ENCODE measurements around the gene POLR1A.

The POLR1A gene

DNA sequence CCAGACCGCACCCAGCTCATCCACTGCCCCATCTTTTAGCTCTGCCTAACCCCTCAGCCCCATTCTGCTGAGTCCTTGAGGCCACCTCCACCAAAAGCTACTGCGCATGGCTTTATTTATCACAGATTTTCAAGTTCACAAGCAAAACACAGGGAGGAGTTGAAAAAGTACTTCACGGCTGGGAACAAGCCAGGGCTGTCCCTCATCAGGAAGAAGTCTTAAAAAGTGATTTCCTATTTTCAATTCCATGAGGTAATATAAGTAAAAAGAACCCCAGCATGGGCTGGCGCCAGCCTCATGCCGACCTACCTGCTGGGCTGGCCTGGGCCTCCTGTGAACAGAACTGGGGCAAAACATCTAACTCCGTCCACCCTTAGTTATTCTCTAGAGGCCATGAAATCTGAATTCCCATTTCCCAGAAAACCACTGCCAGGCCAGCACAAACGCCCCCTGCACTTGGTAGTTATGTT lies 69.0 kb downstream of the POLR1A start:
- DNase-seq = no peak

- DNase-seq = peak; percentile 92
These were observed 69.6 kb downstream of the POLR1A start for GRCh38 chr2:86035883-86036668.

DNA sequence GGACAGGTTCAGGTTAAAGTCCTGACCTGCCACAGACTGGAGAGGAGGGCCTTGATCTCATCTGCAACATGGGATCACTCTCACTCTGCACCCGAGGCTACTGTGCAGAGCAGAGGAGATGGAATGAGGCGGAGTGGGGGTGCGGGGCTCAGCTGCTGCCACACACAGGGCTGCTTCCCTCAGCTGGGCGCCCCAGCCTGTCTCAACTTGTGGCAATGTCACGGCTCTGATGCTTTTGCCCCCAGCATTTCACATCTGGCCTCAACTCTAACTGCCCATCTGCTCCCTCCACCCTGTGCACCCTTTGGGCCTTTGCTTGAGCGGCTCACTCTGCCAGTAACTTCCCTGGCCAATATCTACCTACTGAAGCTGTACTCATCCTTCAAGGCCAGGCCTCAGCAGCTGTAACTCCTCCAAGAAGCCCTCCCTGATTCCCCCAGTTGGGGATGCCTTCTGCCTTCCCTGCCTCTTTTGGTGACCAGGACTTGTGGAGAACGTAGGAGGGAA lies 70.3 kb downstream of the POLR1A start:
- DNase-seq = no peak

GRCh38 chr2:86033751-86034692 lies 71.7 kb downstream of the POLR1A start:
- DNase-seq = no peak

GRCh38 chr2:86032861-86033595 lies 72.7 kb downstream of the POLR1A start:
- no peak for DNase-seq

DNA sequence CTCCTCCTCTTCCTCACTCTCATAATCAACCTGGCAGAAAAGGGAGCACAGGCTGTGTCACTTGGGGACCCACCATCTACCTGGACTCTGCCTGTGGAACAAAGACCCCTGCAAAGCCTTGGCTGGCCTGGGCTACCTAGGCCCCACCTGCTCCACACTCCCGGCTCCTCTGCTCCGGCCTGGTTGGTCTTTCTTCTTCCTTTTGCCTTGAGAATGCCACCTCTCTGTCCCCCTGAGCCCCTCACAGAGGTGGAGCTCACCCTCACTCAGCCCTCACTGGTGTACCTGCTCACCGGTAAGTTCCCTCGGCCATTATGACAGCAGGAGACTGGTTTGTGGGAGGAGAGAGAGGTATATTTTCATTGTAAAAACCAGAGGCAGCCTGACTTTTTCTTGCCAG lies 74.1 kb downstream of the POLR1A start:
- DNase-seq = no peak

DNA sequence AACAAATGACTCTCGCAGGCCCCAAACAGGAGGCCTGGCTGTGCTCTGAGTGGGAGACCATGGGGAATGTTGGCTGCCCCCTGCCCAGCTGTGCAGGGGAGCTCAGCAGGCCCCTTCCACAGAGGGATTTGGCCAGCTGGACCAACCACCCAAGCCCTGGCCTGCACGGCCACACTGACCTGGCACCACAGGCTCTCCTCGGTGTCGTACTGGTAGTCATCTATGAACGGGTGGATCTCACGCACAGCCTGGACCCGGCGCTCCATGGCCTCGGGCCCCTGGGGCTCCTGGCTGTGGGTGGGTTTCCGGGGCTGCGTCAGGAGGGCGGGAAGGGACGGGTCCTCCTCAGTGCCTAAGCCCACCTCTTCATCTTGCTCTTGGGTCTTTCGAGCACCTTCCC lies 74.5 kb downstream of the POLR1A start:
- DNase-seq = no peak

- no peak for DNase-seq
These were observed 75.8 kb downstream of the POLR1A start for GRCh38 chr2:86029873-86030272.

DNA sequence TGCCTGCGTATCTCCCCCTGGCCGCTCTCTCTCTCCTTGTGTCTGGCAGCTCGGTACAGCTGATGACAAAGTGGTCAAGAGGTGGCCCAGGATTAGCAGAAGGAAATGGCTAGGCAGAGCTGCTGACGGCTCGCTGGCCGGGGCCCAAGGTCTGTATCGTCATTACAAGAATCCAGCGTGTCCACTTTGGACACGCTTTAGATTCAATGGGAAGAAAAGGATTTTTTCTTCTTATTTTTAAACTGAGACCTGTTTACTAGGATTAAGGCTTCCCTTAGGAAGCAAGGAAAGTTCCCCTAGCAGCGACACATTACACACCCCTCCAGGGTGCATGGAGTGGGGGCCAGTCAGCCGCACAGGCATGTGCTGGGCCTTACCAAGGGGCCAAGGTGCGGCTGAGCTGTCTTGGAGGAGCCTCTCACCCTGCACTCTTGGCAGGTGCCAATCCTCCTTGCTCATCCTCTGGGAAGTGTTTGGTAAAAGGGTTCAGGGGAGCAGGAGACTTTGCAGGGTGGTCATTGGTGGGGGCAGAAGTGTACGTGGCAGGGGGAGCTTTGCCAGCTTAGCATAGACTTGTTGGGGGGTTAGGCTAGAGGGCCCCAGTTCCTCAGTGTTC lies 76.8 kb downstream of the POLR1A start:
- DNase-seq = no peak

DNA sequence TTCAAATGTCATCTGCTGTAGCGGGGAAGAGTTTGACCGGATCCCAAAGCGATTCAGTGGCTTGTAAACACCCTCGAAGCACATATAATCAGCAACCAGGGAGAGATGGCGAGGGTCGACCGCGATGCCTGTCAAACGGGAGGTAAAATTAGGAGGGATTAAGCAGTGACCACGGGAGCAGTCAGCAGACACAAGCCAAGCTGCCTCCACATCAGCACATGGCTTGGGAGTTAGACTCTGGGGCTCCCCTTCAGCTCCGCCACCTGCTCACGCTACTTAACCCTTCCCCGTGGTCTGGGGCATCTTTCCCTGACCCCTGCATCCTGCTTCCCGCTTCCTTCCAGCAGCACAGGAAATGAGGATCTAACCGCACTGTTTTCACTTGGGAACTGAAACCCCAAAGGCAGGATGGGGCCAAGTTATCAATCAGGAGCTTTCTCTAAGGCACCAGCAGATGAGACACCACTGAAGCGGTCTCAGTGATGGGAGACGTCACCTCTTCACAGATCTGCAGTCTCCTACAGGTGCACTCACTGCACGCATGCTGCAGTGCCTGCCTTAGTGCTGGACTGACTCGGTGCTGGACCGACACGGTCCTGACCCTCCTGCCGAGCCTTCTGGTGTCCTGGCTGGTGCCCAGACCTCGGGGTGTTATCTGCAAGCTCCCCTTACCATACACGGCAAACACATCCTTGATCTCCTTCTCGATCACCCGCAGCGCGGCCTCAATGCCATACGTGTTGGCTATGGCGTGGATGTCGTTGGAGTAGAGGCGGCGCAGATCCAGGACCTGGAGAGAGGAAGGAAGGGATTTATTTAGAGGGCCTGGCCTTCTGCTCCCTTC lies 77.5 kb downstream of the POLR1A start:
- DNase-seq = no peak

- DNase-seq = no peak
These were observed 78.3 kb downstream of the POLR1A start for GRCh38 chr2:86027196-86027921.

GRCh38 chr2:86026744-86027065 lies 79.0 kb downstream of the POLR1A start:
- no peak for DNase-seq

- DNase-seq = no peak
These were observed 79.5 kb downstream of the POLR1A start for GRCh38 chr2:86025976-86026743.

DNA sequence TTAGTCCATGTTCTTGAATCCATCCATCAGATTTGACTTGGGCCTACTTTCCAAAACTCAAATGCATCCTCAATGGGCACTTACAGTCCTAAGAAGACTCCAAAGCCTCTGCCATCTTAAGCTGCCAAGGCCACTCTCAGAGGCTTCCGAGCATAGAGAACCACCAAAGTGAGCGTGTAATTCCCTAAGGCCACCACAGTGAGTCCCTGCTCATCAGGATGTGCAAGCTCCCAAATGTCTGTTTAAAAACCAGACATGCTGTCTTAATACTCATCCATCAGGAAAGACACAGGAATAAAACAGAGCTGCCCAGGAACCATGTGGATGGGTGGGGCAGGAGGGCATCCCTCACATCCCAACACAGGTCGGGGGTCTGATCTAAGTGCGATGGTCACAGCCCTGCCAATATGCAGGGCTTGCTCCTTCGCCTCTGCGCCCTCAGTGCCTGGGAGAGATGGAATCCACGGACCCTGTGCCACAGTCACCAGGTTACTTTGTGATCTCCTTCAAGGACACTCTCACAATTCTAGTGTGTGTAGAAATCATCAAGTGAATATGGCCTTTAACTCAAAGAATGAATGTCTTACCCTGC lies 80.4 kb downstream of the POLR1A start:
- no peak for DNase-seq

GRCh38 chr2:86023366-86023712 lies 82.3 kb downstream of the POLR1A start:
- no peak for DNase-seq

DNA sequence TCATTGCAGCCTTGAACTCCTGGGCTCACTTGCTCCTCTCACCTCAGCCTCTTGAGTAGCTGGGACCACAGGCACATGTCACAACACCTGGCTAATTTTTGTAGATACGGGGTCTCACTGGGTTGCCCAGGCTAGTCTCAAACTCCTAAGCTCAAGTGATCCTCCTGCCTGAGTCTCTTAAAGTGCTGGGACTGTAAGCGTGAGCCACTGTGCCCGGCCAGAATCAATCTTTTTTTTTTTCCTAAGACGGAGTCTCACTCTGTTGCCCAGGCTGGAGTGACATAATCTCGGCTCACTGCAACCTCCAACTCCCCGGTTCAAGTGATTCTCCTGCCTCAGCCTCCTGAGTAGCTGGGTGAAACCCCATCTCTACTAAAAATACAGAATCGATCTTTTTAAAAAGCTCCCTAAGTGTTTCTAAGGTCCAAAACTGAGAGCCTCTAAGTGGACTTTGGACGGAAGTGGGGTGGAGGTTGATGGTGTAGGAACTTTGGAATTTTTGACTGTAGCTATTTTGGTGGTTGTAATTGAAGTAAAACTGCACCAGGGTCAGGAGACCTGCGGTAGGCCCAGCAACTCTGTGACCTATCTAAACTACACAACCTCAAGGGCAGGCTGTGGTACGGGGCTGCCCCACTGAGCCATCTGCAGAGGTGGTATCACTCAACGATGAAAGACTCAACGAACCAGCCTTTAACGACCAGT lies 82.9 kb downstream of the POLR1A start:
- no peak for DNase-seq

DNA sequence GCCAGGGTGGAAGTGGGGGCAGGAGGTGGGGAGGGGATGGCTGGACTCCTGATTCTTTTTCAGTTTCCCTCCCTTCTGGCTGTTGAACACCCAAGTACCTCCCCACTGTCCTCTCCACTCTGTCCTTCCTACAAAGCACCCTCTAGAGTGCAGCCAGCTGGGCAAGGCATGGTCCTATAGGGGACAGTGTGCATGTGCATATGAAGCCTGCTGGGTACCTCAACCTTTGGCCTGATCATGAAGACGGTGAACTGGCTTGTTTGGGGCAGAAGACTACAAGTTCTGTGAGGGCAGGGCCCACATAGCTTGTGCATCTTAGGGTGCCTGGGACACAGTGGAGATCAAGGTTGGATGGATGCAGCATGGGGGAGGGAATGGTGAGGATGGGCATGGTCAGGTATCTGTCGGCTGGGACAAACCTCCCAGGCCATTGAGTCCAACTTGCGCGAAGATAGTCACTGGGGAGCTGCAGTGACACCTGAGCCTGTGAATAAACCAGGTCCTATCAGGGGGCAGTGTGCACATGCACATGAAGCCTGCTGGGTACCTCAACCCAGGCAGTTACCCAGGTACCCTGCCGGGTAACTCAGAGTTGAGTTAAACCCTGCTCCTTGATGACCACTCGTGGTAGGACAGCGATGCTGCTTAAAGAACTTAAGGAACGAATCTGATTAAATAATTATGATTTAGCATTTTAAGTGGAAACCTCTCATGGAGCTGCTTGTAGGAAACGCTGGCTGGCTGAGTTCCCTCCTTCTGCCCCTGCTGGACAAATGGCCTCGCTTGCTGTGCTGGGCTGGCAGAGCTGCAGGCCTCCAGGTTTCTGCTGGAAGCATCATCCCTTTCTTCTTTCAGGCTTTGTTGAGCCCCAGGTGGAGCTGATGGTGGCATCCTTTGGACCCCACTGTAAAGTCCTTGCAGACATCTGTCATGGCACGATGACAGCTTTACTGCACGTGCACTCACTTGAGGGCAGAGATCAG lies 84.0 kb downstream of the POLR1A start:
- no peak for DNase-seq

GRCh38 chr2:86020984-86021383 lies 84.7 kb downstream of the POLR1A start:
- no peak for DNase-seq

Data from NCI-H524 treated with DMSO at 0.1 percent for 48 hours (cell line).